GM19035 (cell line): ENCODE measurements around the gene GARNL3.

ENCODE experiments used
- ATAC-seq: cut with Tn5 transposase; IDR thresholded peaks from one replicate; pipeline ENCODE4 v1.9.1; 2021; ENCODE audit not compliant: unreplicated experiment

The GARNL3 gene

GRCh38 chr9:127344368-127345000 is 79.9 kb downstream of the GARNL3 start:
- ATAC-seq, result no peak

- ATAC-seq, result no peak
These were observed 81.0 kb downstream of the GARNL3 start for GRCh38 chr9:127345566-127345965.

- ATAC-seq, result no peak
These were observed 82.0 kb downstream of the GARNL3 start for GRCh38 chr9:127346584-127346983.

GRCh38 chr9:127347831-127348776 is 83.5 kb downstream of the GARNL3 start:
- ATAC-seq, result no peak

GRCh38 chr9:127349483-127350113 is 85.0 kb downstream of the GARNL3 start:
- ATAC-seq, result no peak

DNA sequence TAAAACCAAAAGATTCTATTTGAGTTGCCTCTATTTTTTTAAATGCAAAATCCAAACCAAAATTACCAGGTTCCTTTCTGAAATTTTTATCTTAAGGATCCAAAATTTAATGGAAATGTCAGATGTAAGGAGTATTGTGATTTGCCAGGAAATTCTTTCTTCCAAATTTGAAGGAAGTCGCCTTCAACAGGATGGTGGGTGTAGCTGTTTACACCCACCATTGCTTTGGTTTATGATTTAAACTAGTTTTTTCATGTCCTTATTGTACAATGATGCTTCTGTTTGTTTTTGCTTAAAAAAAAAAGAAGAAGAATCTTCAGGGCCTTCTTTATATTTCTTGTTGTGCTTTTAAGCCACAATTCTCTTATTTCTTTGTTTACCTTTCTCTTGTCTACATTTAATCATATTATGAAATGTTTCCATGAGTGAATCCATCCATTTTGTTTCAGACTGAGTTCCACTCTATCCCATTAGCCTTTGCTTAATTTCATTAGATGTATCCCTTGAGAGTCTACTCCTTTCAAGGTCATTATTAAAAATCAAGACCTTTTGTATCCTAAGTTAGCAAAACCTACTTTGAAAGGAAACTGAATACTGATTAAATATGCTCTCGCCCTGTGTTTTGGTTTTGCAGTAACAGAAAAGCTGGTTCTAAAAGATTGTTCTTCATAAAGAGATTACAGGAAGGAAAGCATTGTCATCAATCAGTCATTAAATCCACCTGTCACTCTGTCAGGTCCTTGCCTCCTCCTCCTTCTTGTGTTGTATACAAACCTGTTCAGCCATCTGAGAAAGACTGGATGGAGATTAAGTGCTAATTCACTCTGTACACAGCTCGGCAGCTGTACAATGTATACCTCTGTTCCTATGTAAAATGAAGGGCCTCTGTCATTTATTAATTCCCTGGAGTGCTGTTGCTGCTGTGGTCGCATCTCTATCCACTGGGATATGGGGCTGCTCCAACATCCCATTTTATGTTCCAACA is 86.9 kb downstream of the GARNL3 start:
- ATAC-seq, result no peak

- no peak for ATAC-seq
These were observed 89.3 kb downstream of the GARNL3 start for GRCh38 chr9:127353882-127354281.

GRCh38 chr9:127356906-127357305 is 92.3 kb downstream of the GARNL3 start:
- ATAC-seq, result no peak

GRCh38 chr9:127358023-127358535 is 93.5 kb downstream of the GARNL3 start:
- no peak for ATAC-seq

DNA sequence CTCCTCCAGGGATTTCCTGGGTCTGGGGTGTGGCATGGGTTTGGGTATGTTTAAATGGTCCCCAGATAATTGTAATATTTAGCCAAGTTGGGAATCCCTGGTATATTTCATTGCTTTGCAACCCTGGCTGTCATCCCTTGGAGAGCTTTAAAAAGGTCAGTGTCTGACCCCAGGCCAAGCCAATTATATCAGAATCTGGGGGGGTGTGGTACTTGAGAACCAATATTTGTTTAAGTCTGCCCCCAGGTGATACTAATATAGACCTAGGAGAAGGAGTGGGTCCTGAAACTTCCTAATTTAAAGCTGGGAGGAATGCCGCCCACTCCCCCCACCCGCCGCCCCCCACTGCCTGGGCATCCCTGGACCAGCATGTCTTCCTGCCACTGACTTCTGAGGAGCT is 94.2 kb downstream of the GARNL3 start:
- ATAC-seq, result no peak

DNA sequence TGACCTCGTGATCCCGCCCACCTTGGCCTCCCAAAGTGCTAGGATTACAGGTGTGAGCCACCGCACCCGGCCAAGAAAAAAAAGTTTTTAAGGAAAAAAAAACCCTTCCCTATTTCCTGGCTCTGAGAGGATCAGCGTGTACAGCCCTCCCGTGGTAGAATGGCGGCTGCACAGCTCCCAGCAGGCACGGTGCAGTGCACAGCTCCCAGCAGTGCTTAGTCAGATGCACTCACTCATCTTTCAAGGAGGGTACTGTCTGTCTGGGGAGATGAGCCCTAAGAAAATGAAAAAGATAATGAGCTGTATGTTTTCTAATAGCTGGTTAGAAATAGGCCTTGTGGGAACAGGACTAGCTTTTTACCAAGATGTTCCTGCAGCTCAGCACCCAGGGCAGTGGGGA is 95.7 kb downstream of the GARNL3 start:
- no peak for ATAC-seq

DNA sequence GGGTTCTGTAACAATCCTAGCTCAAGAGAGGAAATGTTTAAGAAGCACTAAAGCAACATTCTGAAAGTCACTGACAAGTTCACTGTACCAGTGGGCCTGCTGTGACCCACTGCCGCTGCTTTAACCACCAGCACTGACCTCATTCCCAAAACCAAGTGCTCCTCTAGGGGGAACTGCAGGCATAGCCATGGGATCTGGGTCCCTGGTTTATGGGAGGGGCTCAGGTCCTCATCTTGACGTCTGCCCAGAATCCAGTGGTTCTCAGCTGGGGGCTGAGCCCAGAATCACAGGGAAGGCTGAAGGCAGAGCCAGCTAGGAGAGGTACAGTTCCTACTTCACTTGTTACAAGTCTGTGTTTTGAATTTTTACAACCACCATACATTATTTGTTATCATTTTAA is 96.3 kb downstream of the GARNL3 start:
- ATAC-seq, result no peak

DNA sequence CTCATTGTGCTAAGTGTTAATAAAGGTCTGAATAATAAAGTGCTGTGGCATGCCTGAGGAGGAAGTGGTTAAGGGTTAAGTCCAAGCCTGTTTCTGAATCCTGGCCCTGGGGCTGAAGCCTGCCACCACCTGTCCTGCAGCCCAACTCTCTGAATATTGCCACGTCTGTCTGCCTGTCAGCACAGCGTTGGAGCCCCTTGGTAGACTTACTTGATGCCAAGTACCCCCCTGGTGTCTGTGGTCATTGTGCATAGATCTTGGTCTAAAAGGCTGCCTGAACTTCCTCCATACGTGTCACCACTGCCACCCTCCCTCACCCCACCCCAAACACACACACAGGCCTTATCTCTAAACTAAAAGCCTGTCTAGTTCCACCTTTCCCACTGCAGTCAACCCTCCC is 97.0 kb downstream of the GARNL3 start:
- ATAC-seq, result no peak

DNA sequence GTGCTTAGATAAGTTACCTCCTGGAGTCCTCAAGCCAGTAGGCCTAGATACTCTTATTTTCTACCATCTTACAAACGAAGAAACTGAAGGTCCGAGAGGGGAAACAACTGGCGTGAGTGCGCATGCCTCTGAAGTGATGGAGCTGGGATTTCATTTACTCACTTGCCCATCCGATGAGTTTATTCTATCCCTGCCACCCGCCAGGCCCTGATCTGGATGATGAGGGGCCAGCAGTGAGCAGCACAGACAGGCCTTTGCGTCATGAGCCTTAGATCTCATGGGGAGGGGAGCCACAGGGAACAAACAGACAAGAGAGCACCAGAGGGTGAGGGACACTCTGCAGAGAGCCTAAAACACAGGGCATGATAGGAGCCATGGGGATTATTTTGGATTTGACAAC is 98.3 kb downstream of the GARNL3 start:
- no peak for ATAC-seq

- no peak for ATAC-seq
These were observed 100.9 kb downstream of the GARNL3 start for GRCh38 chr9:127365461-127365860.

- ATAC-seq, result no peak
These were observed 102.0 kb downstream of the GARNL3 start for GRCh38 chr9:127366594-127366993.

DNA sequence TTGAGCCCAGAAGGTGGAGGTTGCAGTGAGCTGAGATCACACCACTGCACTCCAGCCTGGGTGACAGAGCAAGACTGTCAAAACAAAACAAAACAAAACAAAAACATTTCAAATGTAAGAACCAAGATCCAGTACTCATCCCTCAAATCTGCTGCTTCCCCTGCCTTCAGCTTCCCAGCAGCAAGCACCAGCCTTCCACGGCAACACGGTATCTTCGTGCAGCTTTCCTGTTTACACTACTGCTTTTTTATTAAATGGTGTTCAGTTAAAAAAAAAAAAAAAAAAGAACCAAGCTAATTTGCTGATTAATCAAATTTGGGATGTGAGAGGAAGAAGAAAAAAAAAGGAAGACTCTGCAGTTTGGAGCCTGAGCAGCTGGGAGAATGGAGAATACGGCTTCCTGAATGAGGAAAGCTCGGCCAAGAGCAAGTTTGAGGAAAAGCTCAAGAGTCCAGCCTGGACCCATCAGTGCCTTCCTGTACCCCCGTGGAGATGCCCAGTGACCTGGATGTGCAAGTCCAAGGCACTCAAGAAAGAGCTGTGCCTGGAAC is 104.4 kb downstream of the GARNL3 start:
- no peak for ATAC-seq

GRCh38 chr9:127369428-127369827 is 104.9 kb downstream of the GARNL3 start:
- no peak for ATAC-seq

GRCh38 chr9:127370147-127370579 is 105.6 kb downstream of the GARNL3 start:
- no peak for ATAC-seq
